Thyroid gland (tissue), 4 donors: ENCODE measurements around the gene PRKCA.

ENCODE experiments used
- CTCF ChIP-seq, 6 experiments: fragments of 200-600 bp in 3 of 6; fragments of 450-650 bp in 3 of 6; sonication (generic) in 3 of 6; IDR thresholded peaks; one replicate each; pipeline ENCODE4 v1.5.1; 2016 to 2019; ENCODE audit warnings: antibody characterized with exemption in 6 of 6, mild to moderate bottlenecking in 2 of 6, inconsistent platforms in 1 of 6, moderate library complexity in 1 of 6
- POLR2A ChIP-seq, 2 donors: fragments of 450-650 bp; IDR thresholded peaks; one replicate each; pipeline ENCODE4 v1.6.1; 2017; ENCODE audit warnings: antibody characterized with exemption in 2 of 2, mild to moderate bottlenecking in 2 of 2, moderate library complexity in 1 of 2

GRCh38 chr17:66652840-66653507, 350.6 kb downstream of the PRKCA start:
- no peak for TF ChIP-seq POLR2A (IDR thresholded peaks at IDR 0.05)
- TF ChIP-seq CTCF (IDR thresholded peaks at IDR 0.05): no peak
